ENCODE results near the gene ZNF236. TPM values are rescaled to one million over a fixed set of nuclear protein-coding genes. Genes with fewer than 3 reads are reported as not detected.

Gene ZNF236
- total RNA-seq, 1 donor from 2014 or later = 21.0 TPM

- Mint-ChIP-seq H3K9me3 (ENCODE audit: unreplicated experiment) (peaks cover 7% of the 10 kb centered on the region), H3K27me3 (ENCODE audit: unreplicated experiment) (peaks cover 8% of the 10 kb centered on the region), H3K4me3 (ENCODE audit: unreplicated experiment) (no peak overlapping the region), H3K4me1 (ENCODE audit: low read depth, unreplicated experiment) (peaks cover 29% of the 10 kb centered on the region), H3K27ac (ENCODE audit: unreplicated experiment) (peak overlapping the region; percentile 55), H3K36me3 (ENCODE audit: unreplicated experiment) (peaks cover 5% of the 10 kb centered on the region)
- DNase-seq = no peak
- no peak for TF ChIP-seq CTCF (IDR thresholded peaks at IDR 0.05; ENCODE audit: partially characterized antibody, unreplicated experiment)
Measured at GRCh38 chr18:76973520-76974266, 151.3 kb downstream of the ZNF236 start.

DNA sequence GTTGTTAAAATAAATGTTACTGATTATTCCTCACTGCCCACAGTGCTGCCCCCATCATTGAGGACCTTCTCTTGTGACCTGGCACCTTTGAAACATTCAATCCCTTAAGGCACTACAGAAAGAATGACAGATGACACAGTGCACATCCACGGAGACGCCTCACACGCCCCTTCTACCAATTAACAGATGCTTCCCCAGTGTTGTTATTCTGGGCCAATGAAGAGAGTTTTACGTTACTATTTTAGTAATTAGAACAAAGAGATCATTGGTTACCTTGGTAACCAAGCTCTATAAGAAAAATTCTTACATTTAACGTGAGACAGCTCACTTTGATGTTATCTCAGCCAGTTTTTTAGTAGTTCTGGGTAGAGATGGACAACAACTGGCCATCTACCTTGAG lies 152.0 kb downstream of the ZNF236 start:
- Mint-ChIP-seq H3K4me1 (ENCODE audit: low read depth, unreplicated experiment) (peaks cover 36% of the 10 kb centered on the region), H3K4me3 (ENCODE audit: unreplicated experiment) (no peak overlapping the region), H3K36me3 (ENCODE audit: unreplicated experiment) (peaks cover 9% of the 10 kb centered on the region), H3K27ac (ENCODE audit: unreplicated experiment) (peak overlapping the region; percentile 55), H3K9me3 (ENCODE audit: unreplicated experiment) (peaks cover 10% of the 10 kb centered on the region), H3K27me3 (ENCODE audit: unreplicated experiment) (peaks cover 8% of the 10 kb centered on the region)
- TF ChIP-seq CTCF (IDR thresholded peaks at IDR 0.05; ENCODE audit: partially characterized antibody, unreplicated experiment) = no peak
- no peak for DNase-seq

- TF ChIP-seq CTCF (IDR thresholded peaks at IDR 0.05; ENCODE audit: partially characterized antibody, unreplicated experiment) = no peak
- H3K27me3 Mint-ChIP-seq (ENCODE audit: unreplicated experiment) = peaks cover 8% of the 10 kb centered on the region
- H3K4me3 Mint-ChIP-seq (ENCODE audit: unreplicated experiment) = no peak overlapping the region
- H3K9me3 Mint-ChIP-seq (ENCODE audit: unreplicated experiment) = peaks cover 12% of the 10 kb centered on the region
- H3K36me3 Mint-ChIP-seq (ENCODE audit: unreplicated experiment) = peaks cover 9% of the 10 kb centered on the region
- no peak for DNase-seq
- peak overlapping the region; percentile 29 for H3K27ac Mint-ChIP-seq (ENCODE audit: unreplicated experiment)
- H3K4me1 Mint-ChIP-seq (ENCODE audit: low read depth, unreplicated experiment) = peaks cover 43% of the 10 kb centered on the region
Measured at GRCh38 chr18:76975577-76976110, 153.3 kb downstream of the ZNF236 start.

DNA sequence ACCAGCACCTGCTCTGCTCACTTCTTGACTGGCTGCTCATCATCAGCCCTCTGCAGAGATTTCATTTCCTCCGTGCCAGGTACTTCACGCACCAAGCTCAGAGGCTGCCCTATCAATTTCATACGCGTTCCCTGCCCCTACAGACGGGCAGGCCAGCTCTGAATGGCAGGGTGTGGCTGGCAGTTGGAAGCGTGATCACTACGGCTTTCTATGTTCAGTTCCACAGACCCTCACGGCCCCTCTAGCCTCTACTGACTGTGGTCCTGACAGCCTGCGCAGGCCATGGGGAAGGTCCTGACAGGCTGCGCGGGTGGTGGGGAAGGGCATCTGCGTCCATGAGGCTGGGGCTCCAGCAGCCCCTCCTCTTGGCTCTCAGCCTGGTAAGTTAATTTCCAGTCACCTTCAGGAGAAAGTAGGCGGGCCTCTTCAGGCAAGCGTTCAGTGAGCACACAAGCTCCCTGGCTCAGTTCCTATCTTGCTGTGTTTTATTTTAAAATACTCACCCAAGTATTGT lies 154.8 kb downstream of the ZNF236 start:
- no peak for DNase-seq
- H3K27ac Mint-ChIP-seq (ENCODE audit: unreplicated experiment) = peak overlapping the region; percentile 91
- peaks cover 4% of the 10 kb centered on the region for H3K36me3 Mint-ChIP-seq (ENCODE audit: unreplicated experiment)
- no peak for TF ChIP-seq CTCF (IDR thresholded peaks at IDR 0.05; ENCODE audit: partially characterized antibody, unreplicated experiment)
- peaks cover 54% of the 10 kb centered on the region for H3K4me1 Mint-ChIP-seq (ENCODE audit: low read depth, unreplicated experiment)
- no peak overlapping the region for H3K4me3 Mint-ChIP-seq (ENCODE audit: unreplicated experiment)
- peaks cover 12% of the 10 kb centered on the region for H3K9me3 Mint-ChIP-seq (ENCODE audit: unreplicated experiment)
- peaks cover 8% of the 10 kb centered on the region for H3K27me3 Mint-ChIP-seq (ENCODE audit: unreplicated experiment)

DNA sequence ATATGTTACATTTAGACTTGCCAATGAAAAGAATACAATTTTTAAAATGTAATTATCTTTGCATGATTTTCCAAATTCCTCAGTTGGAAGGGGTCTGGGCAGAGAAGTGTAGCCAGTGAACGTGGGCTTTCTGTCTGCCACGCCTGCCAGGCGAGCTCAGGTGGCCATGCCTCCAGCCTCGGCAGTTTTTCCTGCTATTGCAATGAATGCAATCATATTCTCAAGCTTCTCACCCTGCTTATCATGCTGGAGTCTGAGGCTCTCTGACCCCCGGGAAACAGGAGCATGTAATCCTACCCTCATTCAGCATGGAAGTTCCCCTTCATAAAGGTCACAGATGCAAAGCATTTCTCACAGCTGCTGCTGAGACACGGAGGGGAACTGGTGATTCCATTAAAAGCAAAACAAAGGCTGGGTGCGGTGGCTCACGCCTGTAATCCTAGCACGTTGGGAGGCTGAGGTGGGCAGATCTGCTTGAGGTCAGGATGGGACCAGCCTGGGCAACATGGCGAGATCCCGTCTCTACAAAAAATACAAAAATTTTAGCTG lies 155.4 kb downstream of the ZNF236 start:
- Mint-ChIP-seq H3K27ac (ENCODE audit: unreplicated experiment) (peak overlapping the region; percentile 91), H3K27me3 (ENCODE audit: unreplicated experiment) (peaks cover 7% of the 10 kb centered on the region), H3K4me3 (ENCODE audit: unreplicated experiment) (no peak overlapping the region), H3K4me1 (ENCODE audit: low read depth, unreplicated experiment) (peaks cover 57% of the 10 kb centered on the region), H3K36me3 (ENCODE audit: unreplicated experiment) (peaks cover 4% of the 10 kb centered on the region), H3K9me3 (ENCODE audit: unreplicated experiment) (peaks cover 12% of the 10 kb centered on the region)
- no peak for TF ChIP-seq CTCF (IDR thresholded peaks at IDR 0.05; ENCODE audit: partially characterized antibody, unreplicated experiment)
- DNase-seq = no peak
